G401 (cell line): Measurements from ENCODE around the gene LSM7. TPM values are rescaled to one million over a fixed set of nuclear protein-coding genes. Genes with fewer than 3 reads are reported as not detected.
"Not testable (repeated sequence)": the region's sequence is repeated elsewhere in the genome, so short reads cannot be mapped to it uniquely, and the experiment has no call there.

Experiments used
- DNase-seq: peaks from one replicate; pipeline ENCODE4 v3.0.0-alpha.2; 2015; ENCODE audit warnings: low spot score
- in situ Hi-C: cut with HindIII; loops from 2 replicates; pipeline ENCODE4 v1.10.0; 2016; ENCODE audit warnings: low sequenced_read_pairs, mixed read lengths
- total RNA-seq: library from RNA; depleted of rRNA; stranded (reverse); fragments of >200 nt; shearing (Covaris generic); gene quantifications from 2 replicates; pipeline ENCODE4 v1.2.3, GENCODE V29; 2014

The LSM7 gene
- total RNA-seq, 1 experiment from 2014 or later, result 400 TPM

DNA sequence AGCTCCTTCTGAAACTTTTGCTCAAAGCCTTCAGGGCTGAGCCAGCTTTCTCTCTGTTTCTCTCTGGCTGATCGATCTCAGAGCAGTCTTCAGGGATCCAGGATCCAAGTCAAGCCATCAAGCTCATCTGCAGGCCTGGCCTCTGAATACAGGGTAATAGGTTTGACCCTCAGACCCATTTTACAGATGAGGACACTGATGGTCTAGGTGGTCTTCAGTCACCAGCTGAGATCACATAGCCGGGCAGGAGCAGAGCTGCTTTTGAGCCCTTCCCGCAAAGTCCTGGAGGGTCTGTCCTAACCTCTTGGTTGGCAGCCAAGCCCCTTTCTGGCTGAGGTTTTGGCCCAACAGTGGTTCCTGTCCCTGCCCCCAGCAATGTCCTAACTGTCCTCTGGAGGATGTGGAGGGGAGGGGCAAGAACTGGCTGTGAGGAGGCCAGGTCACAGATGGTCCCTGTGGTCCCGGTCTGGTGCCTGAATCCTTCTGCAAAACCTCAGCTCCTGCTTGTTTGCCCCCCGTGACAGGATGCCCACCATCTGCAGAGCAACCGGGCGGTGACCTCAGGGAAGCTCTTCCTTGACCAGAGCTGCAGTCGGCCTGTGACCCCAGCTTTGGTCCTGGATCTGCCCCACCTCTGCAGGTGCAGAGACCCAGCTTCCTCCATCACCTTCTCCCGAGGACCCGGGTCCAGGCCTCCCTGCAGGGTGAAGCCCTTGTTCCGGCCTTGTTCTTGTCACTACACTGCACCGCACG lies 40.6 kb downstream of the LSM7 start:
- no peak for DNase-seq
- in situ Hi-C loops, result no loop called here

DNA sequence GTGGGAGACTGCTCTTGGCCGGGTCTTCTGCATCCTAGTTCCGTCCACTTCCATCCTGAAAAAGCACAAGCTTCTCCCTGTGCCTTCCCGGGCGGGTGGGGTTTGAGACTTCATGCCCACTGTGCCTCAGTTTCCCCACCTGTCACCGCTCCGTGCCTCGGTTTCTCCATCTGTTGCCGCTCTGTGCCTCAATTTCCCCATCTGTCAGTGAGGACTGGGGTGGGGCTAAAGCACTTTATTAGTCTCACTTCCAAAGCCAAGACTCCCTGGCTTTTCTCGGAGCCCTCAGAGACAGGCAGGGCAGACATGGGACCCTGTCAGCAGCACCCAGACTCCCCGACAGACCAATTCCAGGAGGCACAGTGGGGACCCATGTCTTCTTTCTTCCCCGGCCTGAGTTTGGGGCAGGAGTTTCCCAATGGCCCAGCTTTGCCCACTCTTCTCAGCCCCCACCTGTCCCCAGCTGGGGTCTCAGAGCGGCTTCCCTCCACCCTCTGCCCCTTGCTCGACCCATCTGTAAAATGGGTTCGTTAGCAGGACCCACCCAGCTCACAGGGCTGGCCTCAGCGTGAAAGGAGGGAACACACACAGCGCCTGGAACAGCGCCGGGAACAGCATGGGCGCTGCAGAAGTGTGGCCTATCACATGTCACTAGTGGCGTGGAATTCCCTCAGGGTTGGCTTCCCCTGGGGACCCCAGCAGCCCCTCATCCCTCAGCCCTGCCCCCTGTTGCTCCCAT lies 41.8 kb downstream of the LSM7 start:
- no peak for DNase-seq
- in situ Hi-C loops, result no loop called here

DNA sequence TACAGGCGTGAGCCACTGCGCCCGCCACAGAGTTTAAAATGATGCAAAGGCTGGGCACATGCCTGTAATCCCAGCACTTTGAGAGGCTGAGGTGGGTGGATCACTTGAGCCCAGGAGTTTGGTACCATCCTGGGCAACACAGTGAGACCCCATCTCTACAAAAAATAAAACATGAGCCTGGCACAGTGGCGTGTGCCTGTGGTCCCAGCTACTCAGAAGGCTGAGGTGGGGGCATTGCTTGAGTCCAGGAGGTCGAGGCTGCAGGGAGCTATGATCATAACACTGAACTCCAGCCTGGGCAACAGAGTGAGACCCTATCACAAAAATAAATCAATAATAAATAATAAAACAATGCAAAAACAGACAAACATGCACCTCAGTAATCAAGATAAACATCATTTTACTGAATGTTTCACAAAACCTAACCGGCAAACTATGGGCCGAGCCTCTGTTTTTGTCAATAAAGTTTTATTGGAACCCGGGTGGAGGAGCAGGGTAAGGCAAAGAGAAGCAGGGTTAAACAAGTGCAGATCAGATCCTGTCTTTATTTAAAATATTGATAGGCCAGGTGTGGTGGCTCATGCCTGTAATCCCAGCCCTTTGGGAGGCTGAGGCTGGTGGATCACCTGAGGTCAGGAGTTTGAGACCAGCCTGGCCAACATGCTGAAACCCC lies 44.4 kb downstream of the LSM7 start:
- in situ Hi-C loops, result no loop called here
- no peak for DNase-seq

- in situ Hi-C loops, result no loop called here
- no peak for DNase-seq
Measured at GRCh38 chr19:2282862-2283237, 45.5 kb downstream of the LSM7 start.

DNA sequence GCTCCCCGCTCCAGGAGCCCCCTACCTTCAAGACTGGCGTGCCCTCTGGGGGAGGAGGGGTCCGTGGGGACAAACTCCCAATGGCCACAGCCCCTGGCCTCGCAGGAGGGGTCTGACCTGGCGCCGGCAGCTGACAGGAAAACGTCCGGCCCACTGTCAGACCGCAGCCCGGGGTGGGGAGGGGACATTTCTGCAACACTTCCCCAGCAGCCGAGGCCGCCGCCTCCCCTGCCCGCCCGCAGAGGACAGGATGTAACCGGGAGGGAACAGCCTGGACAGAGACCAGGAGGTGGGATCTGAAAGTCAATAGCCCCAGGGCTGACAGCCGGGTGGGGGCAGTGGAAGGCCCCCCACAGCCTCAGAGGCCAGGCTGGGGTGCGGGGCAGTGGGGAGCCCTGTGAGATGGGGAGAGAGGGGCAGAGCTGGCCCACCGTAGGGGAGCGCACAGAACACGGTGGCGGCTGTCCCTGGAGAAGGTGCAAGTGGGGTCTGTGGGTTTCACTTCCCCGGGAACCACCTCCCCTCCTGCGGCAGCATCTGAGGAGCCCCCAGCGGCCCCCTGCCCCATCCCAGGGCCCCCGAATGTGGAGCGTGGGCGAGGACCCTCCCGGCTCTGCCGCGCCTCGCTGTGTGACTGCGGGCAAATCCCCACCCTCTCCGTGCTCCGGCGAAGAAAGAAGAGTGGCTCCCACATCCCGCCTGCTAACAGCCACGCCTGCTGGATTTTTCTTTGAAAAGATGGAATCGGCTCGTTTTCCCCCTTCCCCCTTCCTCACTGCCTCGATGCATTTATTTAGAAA lies 46.1 kb downstream of the LSM7 start, which contains the start of gene PEAK3:
PEAK3 (minus strand) TSS at position 114 of the 800 bp plus-strand sequence. CDS start 1,244 bp downstream, outside the sequence.
- in situ Hi-C loops, result no loop called here
- no peak for DNase-seq

- DNase-seq, in situ Hi-C loops: not testable (repeated sequence)
Measured at GRCh38 chr19:2281265-2282061, 46.9 kb downstream of the LSM7 start.

- in situ Hi-C loops, result no loop called here
- no peak for DNase-seq
Measured at GRCh38 chr19:2280633-2281264, 47.6 kb downstream of the LSM7 start.

GRCh38 chr19:2278459-2279158 lies 49.8 kb downstream of the LSM7 start:
- in situ Hi-C loops, result no loop called here
- no peak for DNase-seq

DNA sequence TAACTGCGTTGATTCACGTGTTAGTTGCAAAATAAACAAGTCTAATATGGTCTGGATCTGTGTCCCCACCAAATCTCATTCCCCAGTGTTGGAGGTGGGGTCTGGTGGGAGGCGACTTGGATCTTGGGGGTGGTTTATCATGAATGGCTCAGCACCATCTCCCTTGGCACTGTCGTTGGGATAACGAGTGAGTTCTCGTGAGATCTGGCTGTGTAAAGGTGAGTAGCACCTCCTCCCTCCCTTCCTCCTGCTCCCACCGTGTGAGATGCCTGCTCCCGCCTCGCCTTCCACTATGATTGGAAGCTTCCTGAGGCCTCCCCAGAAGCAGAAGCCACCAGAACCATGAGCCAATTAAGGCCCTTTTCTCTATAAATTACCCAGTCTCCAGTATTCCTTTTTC lies 51.2 kb downstream of the LSM7 start:
- no peak for DNase-seq
- in situ Hi-C loops, result no loop called here

DNA sequence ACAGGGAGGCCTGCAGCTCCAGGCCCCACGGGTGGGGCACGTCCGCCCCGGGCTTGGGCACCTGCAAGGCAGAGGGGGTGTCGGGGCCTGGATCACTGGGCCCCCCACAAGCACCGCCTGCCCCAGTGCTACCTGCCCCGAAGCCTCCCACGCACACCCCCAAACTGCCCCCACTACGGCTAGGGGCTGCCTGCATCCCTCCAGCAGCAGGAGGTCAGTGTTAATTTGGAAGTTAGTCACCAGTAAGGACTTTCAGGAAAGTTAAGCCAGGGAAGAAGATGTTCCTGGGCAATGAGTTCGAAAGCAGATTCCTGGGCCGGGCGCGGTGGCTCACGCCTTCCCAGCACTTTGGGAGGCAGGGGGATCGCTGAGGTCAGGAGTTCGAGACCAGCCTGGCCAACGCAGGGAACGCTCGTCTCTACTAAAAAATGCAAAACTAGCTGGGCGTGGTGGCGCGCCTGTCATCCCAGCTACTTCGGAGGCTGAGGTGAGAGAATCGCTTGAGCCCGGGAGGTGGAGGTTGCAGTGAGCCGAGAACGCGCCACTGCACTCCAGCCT lies 51.9 kb downstream of the LSM7 start:
- in situ Hi-C loops, result no loop called here
- no peak for DNase-seq

- DNase-seq, result no peak
- in situ Hi-C loops, result no loop called here
Measured at GRCh38 chr19:2275588-2276428, 52.6 kb downstream of the LSM7 start.

DNA sequence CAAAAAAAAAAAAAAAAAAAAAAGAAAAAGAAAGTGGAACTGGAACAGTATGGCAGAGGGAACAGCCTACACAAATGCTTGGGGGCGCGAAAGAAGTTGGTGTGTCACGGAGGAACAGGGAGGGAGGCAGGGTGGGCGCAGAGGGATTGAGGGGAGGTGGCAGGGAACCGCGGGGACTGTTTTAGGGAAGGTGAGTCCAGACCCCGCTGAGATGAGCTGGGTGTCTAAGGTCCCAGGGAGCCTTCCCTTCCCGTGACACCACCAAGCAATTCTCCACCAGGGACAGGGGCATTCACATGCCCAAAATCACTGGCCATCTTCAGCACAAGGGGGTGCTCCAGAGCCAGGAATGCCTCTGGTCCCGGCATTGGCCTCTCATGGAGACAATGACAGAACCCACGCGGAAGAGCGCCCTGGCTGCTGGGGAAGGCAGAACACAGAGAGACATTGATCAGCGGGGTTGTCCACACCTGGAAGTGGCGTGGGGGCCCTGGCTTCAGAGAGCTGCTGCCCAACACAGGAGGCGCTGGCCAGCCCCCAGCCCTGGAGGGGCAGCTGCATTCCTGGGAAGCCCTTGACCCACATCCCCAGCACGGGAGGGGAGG lies 53.4 kb downstream of the LSM7 start:
- peak; percentile 80 for DNase-seq
- in situ Hi-C loops, result no loop called here

- DNase-seq, result no peak
- in situ Hi-C loops, result no loop called here
Measured at GRCh38 chr19:2274185-2274711, 54.1 kb downstream of the LSM7 start.

DNA sequence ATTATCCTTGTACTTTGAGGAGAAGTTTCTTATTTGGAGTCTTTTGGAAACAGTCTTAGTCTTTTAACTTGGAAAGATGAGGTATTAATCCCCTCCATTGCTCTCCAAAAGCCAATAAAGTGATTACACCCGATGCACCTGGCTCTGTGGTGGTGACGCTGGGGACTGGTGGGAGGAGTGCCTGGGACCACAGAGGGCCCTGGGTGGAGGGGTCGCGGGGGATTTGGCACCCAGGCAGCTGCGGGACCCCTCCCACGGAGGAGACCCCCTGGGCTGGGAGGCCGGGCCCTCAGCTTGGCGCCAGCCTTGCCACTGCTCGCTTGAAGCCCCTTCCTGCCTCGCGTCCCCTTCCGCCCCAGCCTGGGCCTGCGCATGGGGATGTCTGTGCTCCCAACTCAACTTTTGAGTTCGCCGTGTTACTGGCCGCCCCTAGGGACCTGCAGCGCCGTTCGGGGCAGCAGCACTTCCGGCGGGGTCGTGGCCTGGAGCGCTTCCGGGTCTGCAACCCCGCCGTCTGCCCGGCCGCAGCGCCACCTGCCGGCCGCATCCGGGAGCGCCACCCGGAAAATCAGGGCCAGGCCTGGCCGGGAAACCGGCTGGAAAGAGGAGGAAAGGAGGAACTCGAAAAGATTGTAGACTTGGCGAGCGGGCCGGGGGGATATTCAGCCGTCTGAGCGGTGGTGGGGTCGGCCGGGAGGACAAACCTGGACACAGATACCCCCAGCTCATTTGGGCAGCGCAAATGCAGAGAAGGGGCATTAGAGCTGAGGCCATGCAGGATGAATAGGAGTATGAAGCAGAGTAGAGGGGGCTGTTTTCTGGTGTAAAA lies 54.8 kb downstream of the LSM7 start:
- DNase-seq, result peak; percentile 63
- in situ Hi-C loops, result no loop called here
